Sigmoid colon (tissue), 4 donors: ENCODE data around the gene TMEM196.

Source experiments
- EP300 ChIP-seq, 4 donors: sonication (generic); formaldehyde crosslinking; IDR thresholded peaks; one replicate each; pipeline ENCODE4 v1.6.1; 2017; ENCODE audit warnings: antibody characterized with exemption in 4 of 4
- POLR2A ChIP-seq, 2 donors: fragments of 450-650 bp; IDR thresholded peaks; one replicate each; pipeline ENCODE4 v1.6.1; 2016; ENCODE audit warnings: antibody characterized with exemption in 2 of 2, mild to moderate bottlenecking in 2 of 2, moderate library complexity in 2 of 2
- POLR2AphosphoS5 ChIP-seq, 4 donors: sonication (generic); formaldehyde crosslinking; IDR thresholded peaks; one replicate each; pipeline ENCODE4 v1.6.1; 2017; ENCODE audit warnings: antibody characterized with exemption in 4 of 4
- TF ChIP-seq, protein P1 (sequence below), 4 experiments: fragments of 450-650 bp in 3 of 4; fragments of 200-600 bp in 1 of 4; IDR thresholded peaks; one replicate each; pipeline ENCODE4 v1.5.1; 2016 to 2019; ENCODE audit warnings: antibody characterized with exemption in 4 of 4, mild to moderate bottlenecking in 3 of 4, moderate library complexity in 2 of 4

DNA sequence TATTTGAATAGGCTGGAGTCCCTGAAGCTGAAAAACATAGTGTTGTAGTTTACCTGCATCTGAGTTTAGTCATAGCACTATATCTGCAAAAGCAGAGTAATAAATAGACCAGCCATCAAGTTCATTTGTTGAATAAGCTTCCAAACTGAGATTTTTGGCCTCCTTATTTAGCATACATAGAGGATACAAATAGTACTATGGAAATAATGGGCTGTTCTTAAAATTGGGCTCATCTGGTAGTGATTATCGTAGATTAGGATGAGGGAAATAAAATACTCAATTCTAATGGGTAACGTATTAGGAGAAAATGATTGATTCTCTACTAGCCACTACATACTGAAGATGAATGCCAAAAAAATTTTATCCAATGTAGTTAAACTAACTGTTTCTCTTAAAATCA is 41.4 kb upstream of the TMEM196 start:
- no peak for TF ChIP-seq EP300 (IDR thresholded peaks at IDR 0.05)
- TF ChIP-seq, protein P1, sequence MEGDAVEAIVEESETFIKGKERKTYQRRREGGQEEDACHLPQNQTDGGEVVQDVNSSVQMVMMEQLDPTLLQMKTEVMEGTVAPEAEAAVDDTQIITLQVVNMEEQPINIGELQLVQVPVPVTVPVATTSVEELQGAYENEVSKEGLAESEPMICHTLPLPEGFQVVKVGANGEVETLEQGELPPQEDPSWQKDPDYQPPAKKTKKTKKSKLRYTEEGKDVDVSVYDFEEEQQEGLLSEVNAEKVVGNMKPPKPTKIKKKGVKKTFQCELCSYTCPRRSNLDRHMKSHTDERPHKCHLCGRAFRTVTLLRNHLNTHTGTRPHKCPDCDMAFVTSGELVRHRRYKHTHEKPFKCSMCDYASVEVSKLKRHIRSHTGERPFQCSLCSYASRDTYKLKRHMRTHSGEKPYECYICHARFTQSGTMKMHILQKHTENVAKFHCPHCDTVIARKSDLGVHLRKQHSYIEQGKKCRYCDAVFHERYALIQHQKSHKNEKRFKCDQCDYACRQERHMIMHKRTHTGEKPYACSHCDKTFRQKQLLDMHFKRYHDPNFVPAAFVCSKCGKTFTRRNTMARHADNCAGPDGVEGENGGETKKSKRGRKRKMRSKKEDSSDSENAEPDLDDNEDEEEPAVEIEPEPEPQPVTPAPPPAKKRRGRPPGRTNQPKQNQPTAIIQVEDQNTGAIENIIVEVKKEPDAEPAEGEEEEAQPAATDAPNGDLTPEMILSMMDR (IDR thresholded peaks at IDR 0.05) = no peak
- no peak for TF ChIP-seq POLR2A (IDR thresholded peaks at IDR 0.05)
- no peak for TF ChIP-seq POLR2AphosphoS5 (IDR thresholded peaks at IDR 0.05)
